Tibial artery (tissue), 4 donors: Measurements from ENCODE around the gene ZIC1.

ENCODE experiments used
- DNase-seq, 2 donors: peaks; one replicate each; pipeline ENCODE4 v3.0.0-alpha.2; 2019
- H3K27ac ChIP-seq, 2 donors: fragments of 200-600 bp; sonication (generic) in 1 of 2; 1 replicate in 1 of 2; 2 replicates in 1 of 2; pipeline ENCODE4 v1.5.1; 2018 to 2019; ENCODE audit warnings: mild to moderate bottlenecking in 1 of 2
- H3K27me3 ChIP-seq, 2 donors: fragments of 200-600 bp; sonication (generic) in 1 of 2; one replicate each; pipeline versions ENCODE4 v1.5.1 to v1.6.0; 2016 to 2019
- H3K36me3 ChIP-seq, 3 donors: fragments of 200-600 bp; sonication (generic) in 2 of 3; one replicate each; pipeline ENCODE4 v1.5.1; 2016 to 2019; ENCODE audit warnings: mild to moderate bottlenecking in 2 of 3
- H3K4me1 ChIP-seq, 4 donors: fragments of 200-600 bp; sonication (generic) in 2 of 4; 1 replicate in 3 of 4; 2 replicates in 1 of 4; pipeline ENCODE4 v1.5.1; 2016 to 2019
- H3K4me3 ChIP-seq, 2 donors: fragments of 200-600 bp; sonication (generic) in 1 of 2; 1 replicate in 1 of 2; 2 replicates in 1 of 2; pipeline ENCODE4 v1.5.1; 2018 to 2019; ENCODE audit warnings: mild to moderate bottlenecking in 2 of 2
- H3K9me3 ChIP-seq, 3 donors: fragments of 200-600 bp; sonication (generic) in 1 of 3; one replicate each; pipeline ENCODE4 v1.5.1; 2016 to 2019
- CTCF ChIP-seq, 2 experiments: fragments of 200-600 bp in 1 of 2; fragments of 450-650 bp in 1 of 2; IDR thresholded peaks; one replicate each; pipeline ENCODE4 v1.5.1; 2017 to 2019; ENCODE audit warnings: antibody characterized with exemption in 2 of 2, mild to moderate bottlenecking in 1 of 2, moderate library complexity in 1 of 2
- intact Hi-C: fragments of 100-400 bp; cut with DNase I; formaldehyde crosslinking; loops from one replicate; pipeline ENCODE4 v1.15.0; 2023; ENCODE audit warnings: low total_unique reads

The ZIC1 gene

GRCh38 chr3:147418808-147419701 lies 9.9 kb downstream of the ZIC1 start:
- Histone ChIP-seq H3K36me3 (no peaks in the 10 kb centered on the region), H3K27ac (no peak overlapping the region), H3K27me3 (peaks cover 0 to 94% of the 10 kb centered on the region in 2 donors), H3K4me1 (peaks cover 0 to 25% (median 15%) of the 10 kb centered on the region in 4 donors), H3K9me3 (peaks cover 0 to 6% (median 0%) of the 10 kb centered on the region in 3 donors), H3K4me3 (peak overlapping the region in 1 of 2 donors; percentile 40)
- no peak for TF ChIP-seq CTCF (IDR thresholded peaks at IDR 0.05)
- DNase-seq, result no peak
- intact Hi-C loops, result no loop called here

GRCh38 chr3:147419781-147420224 lies 10.6 kb downstream of the ZIC1 start:
- Histone ChIP-seq H3K4me1 (peaks cover 0 to 25% (median 15%) of the 10 kb centered on the region in 4 donors), H3K27me3 (peaks cover 0 to 94% of the 10 kb centered on the region in 2 donors), H3K27ac (no peak overlapping the region), H3K4me3 (no peak overlapping the region), H3K36me3 (no peaks in the 10 kb centered on the region), H3K9me3 (peaks cover 0 to 6% (median 0%) of the 10 kb centered on the region in 3 donors)
- intact Hi-C loops, result no loop called here
- TF ChIP-seq CTCF (IDR thresholded peaks at IDR 0.05), result no peak
- DNase-seq, result no peak

- no peak for DNase-seq
These were observed 11.4 kb downstream of the ZIC1 start for GRCh38 chr3:147420353-147421183.

GRCh38 chr3:147421184-147421912 lies 12.2 kb downstream of the ZIC1 start:
- Histone ChIP-seq H3K4me3 (no peak overlapping the region), H3K4me1 (peaks cover 0 to 25% (median 15%) of the 10 kb centered on the region in 4 donors), H3K9me3 (no peaks in the 10 kb centered on the region), H3K36me3 (no peaks in the 10 kb centered on the region), H3K27ac (no peak overlapping the region), H3K27me3 (peaks cover 0 to 84% of the 10 kb centered on the region in 2 donors)
- DNase-seq, result no peak
- intact Hi-C loops, result no loop called here
- TF ChIP-seq CTCF (IDR thresholded peaks at IDR 0.05), result no peak

More at GRCh38 chr3:147420353-147421183, 11.4 kb downstream of the ZIC1 start:
- H3K36me3 ChIP-seq, result no peaks in the 10 kb centered on the region
- H3K27me3 ChIP-seq, result peaks cover 0 to 87% of the 10 kb centered on the region in 2 donors
- no peak overlapping the region for H3K4me3 ChIP-seq
- H3K27ac ChIP-seq, result no peak overlapping the region
- intact Hi-C loops, result no loop called here
- peaks cover 0 to 25% (median 15%) of the 10 kb centered on the region in 4 donors for H3K4me1 ChIP-seq
- peaks cover 0 to 3% (median 0%) of the 10 kb centered on the region in 3 donors for H3K9me3 ChIP-seq
- TF ChIP-seq CTCF (IDR thresholded peaks at IDR 0.05), result no peak

- Histone ChIP-seq H3K36me3 (no peaks in the 10 kb centered on the region), H3K4me3 (no peak overlapping the region), H3K9me3 (no peaks in the 10 kb centered on the region), H3K27ac (no peak overlapping the region), H3K4me1 (peaks cover 0 to 25% (median 15%) of the 10 kb centered on the region in 4 donors), H3K27me3 (peaks cover 0 to 81% of the 10 kb centered on the region in 2 donors)
- intact Hi-C loops, result no loop called here
- no peak for TF ChIP-seq CTCF (IDR thresholded peaks at IDR 0.05)
- DNase-seq, result no peak
These were observed 13.0 kb downstream of the ZIC1 start for GRCh38 chr3:147422196-147422595.
